ENCODE data around the gene EIF5A2.

Gene EIF5A2

DNA sequence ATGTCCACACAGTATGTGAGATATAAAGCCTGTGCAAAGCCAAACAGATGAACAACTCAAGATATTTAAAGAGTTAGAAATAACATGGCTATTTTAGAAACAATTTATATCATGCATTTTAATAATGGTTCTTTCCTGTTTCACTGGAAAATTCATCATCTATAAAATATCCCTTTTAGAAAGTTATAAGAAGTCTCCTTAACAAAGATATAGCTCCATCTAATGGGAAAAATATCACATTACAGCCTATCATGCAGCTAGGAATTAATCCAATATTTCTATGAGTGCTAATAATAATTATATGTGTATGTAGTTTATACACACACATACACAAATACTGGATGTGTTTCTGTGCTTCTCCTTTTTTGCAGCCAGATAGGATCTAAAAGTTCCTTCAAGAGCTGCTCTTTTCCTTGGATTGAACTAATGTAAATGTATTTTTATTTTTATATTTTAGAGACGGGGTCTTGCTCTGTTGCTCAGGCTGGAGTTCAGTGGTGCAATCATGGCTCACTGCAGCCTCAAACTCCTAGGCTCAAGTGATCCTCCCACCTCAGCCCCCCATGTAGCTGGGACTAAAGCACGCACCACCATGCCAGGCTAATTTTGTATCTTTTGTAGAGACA is 60.0 kb downstream of the EIF5A2 start:
- no peak for DNase-seq

DNA sequence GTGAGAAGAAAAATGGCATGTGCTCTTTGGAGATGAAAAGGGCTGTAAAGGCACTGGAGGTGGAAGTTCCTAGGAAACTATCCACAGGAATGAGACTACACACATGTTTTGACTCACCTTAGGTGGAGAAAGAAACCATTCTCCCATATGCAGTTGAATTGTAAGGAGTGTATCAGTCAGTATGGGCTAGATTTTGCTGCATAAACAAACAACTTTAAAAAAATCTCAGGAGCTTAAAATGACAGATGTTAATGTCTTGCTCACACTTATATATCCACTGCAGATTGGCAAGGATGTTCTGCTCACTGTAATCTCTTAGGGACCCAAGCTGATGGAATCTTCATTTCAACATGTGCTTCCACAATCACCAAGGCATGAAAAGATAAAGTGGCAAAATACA is 64.1 kb downstream of the EIF5A2 start:
- no peak for DNase-seq

DNA sequence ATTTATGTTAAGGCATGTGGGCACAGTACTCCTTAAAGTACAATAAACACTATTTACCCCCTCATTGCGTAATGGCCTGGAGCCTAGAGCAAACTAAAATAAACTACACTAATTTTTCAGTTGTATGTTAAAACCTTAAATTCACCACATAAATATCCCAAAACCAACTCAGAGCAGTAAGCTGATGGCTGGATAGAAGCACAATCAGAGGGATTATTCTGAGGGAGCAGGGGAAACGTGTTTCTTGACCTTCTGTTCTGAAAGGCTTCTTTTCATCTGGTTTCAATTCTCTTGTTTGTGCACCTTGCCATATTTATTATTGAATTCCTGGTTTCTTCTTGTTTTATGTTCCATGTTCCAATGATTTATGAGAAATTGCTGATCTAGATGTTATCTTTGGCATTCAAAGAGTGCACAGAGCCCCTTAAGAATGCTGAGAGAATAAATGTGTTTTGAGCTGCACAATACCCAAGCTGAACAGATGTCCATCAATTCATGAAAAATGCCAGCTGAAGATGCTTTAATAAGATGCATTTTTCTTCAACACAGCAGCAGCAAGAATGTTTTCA is 68.1 kb downstream of the EIF5A2 start:
- DNase-seq, result no peak

DNA sequence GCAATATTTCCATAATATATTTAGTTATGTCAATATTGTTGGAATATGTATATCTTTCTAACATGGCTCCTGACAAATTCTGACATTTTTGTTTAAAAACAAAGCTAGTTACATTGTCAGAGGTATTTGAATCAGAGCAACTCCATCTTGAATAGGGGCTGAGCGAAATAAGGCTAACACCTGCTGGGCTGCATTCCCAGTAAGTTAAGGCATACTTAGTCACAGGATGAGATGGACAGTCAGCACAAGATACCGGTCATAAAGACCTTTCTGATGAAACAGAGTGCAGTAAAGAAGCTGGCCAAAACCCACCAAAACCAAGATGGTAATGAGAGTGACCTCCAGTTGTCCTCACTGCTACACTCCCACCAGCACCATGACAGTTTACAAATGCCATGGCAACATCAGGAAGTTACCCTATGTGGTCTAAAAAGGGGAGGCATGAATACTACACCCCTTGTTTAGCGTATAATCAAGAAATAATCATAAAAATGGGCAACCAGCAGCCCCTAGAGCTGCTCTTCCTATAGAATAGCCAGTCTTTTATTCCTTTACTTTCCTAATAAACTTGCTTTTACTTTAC is 68.8 kb downstream of the EIF5A2 start:
- no peak for DNase-seq

All from CD4-positive, alpha-beta T cell treated with Interferon gamma for 1 hour (primary cell).